ENCODE measurements around the gene ABCF1.

DNA sequence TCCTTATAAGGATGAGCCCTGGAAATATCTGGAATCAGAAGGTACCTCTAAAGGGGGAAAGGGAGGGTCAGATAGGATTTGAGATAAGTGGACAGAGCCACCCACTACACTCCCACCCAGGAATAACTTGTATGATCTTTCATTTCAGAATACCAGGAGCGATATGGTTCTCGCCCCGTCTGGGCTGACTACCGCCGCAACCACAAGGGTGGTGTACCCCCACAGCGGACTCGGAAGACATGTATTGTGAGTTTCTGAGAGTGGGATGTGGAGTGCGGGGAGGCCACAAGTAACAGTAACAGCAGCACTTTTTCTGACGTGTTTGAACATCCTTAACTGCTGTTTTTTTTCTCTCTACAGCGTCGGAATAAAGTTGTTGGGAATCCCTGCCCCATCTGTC, 48.3 kb downstream of the ABCF1 start:
- TF ChIP-seq POLR2A (IDR thresholded peaks at IDR 0.05) = no peak
- TF ChIP-seq, protein P1, sequence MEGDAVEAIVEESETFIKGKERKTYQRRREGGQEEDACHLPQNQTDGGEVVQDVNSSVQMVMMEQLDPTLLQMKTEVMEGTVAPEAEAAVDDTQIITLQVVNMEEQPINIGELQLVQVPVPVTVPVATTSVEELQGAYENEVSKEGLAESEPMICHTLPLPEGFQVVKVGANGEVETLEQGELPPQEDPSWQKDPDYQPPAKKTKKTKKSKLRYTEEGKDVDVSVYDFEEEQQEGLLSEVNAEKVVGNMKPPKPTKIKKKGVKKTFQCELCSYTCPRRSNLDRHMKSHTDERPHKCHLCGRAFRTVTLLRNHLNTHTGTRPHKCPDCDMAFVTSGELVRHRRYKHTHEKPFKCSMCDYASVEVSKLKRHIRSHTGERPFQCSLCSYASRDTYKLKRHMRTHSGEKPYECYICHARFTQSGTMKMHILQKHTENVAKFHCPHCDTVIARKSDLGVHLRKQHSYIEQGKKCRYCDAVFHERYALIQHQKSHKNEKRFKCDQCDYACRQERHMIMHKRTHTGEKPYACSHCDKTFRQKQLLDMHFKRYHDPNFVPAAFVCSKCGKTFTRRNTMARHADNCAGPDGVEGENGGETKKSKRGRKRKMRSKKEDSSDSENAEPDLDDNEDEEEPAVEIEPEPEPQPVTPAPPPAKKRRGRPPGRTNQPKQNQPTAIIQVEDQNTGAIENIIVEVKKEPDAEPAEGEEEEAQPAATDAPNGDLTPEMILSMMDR (IDR thresholded peaks at IDR 0.05) = no peak
